C4-2B (cell line): ENCODE data around the gene MPL.

Experiments used
- CTCF ChIP-seq: fragments of 450-650 bp; conservative IDR thresholded peaks from 2 replicates; pipeline ENCODE4 v1.5.1; 2017; ENCODE audit warnings: mild to moderate bottlenecking
- ZFX ChIP-seq: fragments of 450-650 bp; IDR thresholded peaks from 2 replicates; pipeline ENCODE4 v1.6.1; 2017

GRCh38 chr1:43368646-43369020 lies 31.0 kb downstream of the MPL start:
- TF ChIP-seq CTCF (no peak), ZFX (no peak)
